CD4-positive, alpha-beta T cell treated with Interleukin-2 at 100 ng/mL for 4 hours (primary cell): Measurements from ENCODE around the gene POLE4.

Source experiments
- DNase-seq: peaks from one replicate; pipeline ENCODE4 v3.0.0-alpha.2; 2020; ENCODE audit warnings: low spot score

POLE4 gene

GRCh38 chr2:74958274-74959105, at the start of gene POLE4:
TSS of gene POLE4 (plus strand) at chr2:74958643. CDS start at chr2:74958680, 37 bp downstream.
- DNase-seq, result peak; percentile 94

GRCh38 chr2:74908748-74909444, 49.5 kb upstream of the POLE4 start:
- no peak for DNase-seq

- no peak for DNase-seq
Measured at GRCh38 chr2:74910245-74910644, 48.2 kb upstream of the POLE4 start.

GRCh38 chr2:74911061-74911460, 47.4 kb upstream of the POLE4 start:
- no peak for DNase-seq

DNA sequence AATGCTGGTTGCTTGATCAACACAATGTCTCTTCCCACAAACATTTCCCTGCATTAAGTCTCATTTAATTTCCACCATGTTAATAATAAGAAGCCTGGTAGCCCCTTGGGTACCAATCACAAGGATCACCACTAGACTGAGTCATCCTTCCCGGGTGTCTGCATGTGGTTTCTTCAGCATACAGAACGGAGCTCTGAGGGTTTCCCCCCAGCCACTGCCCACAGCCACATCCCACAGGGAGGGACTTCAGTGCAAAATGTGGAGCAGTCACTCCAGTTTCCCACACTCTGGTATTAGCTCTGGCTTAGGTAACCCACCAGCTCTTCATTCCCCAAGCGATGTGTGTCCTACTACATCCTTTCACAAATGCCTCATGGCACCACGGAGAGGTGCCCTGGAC, 42.7 kb upstream of the POLE4 start:
- DNase-seq, result no peak

- DNase-seq, result no peak
Measured at GRCh38 chr2:74916394-74916793, 42.0 kb upstream of the POLE4 start.

- no peak for DNase-seq
Measured at GRCh38 chr2:74917702-74918619, 40.5 kb upstream of the POLE4 start.

DNA sequence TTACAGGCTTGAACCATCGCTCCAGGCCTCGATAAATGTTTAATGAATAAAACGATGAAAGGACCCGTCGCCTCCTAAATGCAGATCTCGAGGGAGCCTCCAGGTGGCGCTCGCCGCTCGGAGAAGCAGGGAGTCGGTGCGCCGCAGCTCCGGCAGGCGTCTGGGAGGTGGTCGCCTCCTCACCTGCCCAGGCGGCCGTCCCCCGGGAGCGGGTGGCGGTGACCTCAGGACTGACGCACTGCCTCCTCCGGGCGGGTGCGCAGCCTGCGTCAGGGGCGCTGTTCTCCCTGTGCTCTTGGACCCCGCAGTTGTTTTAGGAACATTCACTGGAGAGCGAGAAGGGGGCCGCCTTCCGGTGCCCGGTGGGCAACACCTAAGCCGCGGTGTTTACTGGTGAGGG, 38.6 kb upstream of the POLE4 start:
- peak; percentile 68 for DNase-seq

GRCh38 chr2:74921236-74921736, 37.2 kb upstream of the POLE4 start:
- no peak for DNase-seq

DNA sequence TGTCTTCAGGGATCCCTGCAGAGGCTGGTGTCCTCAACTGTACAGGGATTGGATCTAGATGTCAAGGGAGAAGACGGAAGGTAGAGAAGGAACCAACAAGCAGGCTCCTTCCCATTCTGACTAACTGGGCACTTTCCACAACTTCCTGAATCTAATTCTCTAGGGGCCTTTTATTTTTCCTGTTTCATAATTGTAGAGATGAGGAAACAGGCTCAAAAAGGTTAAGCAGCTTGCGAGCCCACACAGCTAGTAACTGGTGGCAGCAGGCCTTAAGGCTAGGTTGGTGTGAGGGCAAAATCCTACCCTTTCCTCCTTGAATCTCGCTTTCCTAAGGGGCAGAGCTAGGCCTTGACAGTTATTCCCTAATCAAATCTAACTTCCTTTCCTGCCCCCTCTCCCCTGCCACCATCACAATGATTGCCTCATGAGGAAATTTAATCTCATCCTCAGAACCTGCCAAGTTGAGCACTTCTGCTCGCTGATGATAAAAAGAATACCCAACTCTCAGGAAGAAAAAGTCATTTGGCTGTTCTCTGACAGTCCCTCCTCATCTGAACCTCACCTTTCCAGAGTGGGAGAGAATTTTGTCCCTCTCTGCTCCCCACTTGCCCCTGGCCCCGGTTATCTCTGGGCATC, 35.7 kb upstream of the POLE4 start:
- no peak for DNase-seq

DNA sequence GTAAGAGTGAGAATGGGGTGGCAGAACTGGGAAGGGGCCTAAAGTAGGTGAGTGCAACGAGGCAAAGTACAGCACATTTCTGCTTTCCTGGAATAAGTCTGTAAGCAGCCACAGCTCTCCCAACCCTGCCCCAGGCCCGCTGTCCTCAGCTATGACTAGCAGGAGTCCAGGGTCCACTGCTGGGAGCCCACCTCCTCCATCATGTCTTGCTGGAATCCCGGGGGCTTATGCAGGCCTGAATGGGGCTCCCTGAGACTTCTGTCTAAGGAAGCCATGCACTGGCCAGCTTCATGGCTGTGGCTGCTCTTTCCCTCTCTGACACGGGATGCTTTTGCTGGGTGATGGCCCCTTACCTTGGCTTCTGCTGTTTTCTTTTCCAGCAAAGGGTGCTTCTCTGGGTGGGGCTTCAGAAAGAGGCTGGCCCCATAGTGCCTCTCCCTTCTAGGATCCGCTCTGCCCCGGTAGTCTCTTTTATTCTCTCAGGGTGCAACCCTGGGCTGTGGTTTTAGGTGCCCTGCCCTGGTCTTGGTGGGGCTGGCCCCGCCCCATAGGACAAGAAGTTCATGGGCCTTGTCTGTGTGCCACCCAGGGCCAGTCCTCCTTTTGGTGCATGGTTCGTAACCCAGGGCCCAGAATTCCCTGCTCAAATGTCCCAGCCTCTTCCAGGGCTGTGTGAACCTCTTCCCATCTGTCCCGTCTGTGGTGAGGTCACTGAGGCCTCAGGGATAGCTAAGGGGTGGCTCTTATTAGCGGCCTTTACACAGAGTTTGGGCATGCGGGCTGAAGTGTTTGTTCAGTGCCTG, 33.8 kb upstream of the POLE4 start:
- no peak for DNase-seq

DNA sequence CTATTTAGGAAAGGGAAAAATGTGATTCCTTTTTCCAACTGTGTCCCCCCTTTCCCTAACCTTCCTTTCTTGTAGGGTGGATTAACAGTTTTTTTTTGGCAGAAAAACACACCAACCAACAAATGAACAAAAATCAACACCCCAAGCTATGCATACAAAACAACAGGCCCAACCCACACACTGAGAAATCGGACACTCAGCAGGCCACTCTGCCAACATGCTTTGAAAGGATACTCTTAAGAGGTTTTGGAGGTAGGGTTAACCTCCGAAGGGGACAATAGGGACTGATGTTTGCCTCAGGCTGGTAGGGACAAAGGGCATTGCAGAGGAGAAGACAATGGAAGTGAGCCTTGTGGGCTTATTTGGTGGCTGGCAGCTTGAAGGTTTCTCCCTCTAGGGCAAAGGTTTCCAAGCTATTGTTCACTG, 33.1 kb upstream of the POLE4 start:
- DNase-seq, result no peak

- no peak for DNase-seq
Measured at GRCh38 chr2:74927621-74928020, 30.8 kb upstream of the POLE4 start.

DNA sequence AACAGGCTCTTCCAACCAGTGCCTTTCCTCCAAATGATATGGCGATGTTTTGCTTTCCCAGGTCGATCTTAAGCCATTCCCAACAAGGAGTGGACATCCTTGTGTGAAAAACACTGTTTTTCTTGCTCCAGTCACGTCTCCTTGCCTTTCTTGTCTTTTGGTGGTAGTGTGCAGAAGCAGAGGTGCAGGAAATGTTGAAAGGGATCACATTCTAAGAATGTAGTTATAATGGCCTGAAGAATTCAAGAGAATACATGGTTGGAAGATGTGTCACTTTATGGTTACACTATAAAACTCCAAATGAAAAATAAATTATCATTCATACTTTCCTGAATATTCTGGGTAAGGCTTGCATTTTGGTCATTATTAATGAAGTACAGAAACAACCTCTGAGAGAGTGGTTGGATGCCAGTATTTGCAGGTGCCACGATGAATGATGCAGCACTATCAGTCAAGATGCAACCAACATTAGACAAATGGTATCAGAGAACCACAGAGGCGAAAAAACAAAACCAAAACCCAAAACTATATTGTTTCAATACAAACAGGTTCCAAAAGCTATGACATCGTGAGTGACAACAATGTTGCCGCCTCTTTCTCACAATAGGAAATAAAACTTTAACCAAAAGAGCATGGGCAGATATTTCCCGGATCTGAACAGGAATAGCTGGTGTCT, 27.5 kb upstream of the POLE4 start:
- no peak for DNase-seq

DNA sequence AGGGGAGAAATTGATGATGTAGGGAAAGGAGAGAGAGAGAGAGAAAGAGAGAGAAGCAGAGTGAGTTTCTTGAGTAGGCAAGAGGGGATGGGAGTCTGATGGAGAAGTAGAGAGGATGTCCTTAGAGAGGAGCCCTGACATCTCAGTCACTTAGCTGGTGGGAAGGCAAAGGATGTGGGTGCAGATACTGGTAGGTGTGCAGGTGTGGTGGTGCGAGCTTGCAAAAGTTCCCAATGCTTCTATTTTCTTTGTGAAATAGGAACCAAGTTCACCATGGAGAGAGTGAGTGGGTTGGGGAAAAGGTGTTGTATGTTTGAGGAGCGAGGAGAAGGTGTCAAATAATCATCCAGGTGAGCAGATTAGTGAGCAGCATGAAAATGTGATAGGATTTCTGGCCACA, 26.5 kb upstream of the POLE4 start:
- no peak for DNase-seq

- no peak for DNase-seq
Measured at GRCh38 chr2:74935975-74936391, 22.5 kb upstream of the POLE4 start.

GRCh38 chr2:74937221-74937880, 21.1 kb upstream of the POLE4 start:
- no peak for DNase-seq

- DNase-seq, result no peak
Measured at GRCh38 chr2:74938264-74938663, 20.2 kb upstream of the POLE4 start.

GRCh38 chr2:74939919-74940812, 18.3 kb upstream of the POLE4 start:
- DNase-seq, result no peak
